ENCODE results near the gene FLYWCH2. TPM values are rescaled to one million over a fixed set of nuclear protein-coding genes. Genes with fewer than 3 reads are reported as not detected.
A peak's percentile ranks its signal among the peaks of the same experiment; 100 is the strongest.

The FLYWCH2 gene
- total and polyA plus RNA-seq, 9 of the 15 experiments (the other 6 are each of a cell fraction or from before 2014, with no cell fraction given): 0.70 to 55.5 (median 7.6) TPM

DNA sequence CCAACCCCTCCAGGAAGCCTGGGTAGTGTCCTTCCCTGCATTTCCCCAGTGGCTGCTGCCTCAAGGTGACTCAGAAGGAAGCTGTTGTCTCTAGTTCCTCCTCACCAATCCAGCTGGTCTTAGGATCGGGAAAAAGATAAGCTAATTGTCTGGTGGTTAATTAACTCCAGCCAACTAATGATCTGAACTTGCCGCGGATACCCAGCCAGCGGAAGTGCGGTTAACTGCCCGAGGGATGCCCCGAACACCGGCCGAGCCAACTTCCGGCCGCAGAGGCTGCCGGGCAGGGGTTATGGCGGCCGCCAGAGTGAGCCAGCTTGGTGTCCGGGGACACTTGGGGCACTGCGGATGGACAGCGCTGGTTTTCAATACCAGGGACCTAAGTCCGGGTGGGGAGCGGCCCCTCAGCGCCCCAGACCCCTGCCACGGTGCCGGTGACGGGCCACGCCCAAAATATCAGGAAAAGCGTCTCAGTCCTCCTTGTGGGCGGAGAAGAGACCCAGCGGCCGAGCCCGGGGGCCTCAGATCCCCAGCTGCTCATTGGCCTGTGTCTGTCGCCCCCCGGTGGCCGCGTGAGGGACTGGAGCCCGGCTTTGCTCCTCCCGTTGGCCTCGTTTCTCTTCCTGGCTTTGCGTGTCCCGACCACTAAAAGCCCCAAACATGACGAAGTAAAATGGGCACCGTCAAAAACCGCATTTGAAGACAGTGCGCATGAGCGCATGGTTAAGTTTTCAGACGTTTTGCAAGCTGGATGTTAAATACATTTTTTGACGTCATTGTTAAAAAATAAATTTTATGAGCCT is 14.8 kb upstream of the FLYWCH2 start (continued):
- TF ChIP-seq, protein P1, sequence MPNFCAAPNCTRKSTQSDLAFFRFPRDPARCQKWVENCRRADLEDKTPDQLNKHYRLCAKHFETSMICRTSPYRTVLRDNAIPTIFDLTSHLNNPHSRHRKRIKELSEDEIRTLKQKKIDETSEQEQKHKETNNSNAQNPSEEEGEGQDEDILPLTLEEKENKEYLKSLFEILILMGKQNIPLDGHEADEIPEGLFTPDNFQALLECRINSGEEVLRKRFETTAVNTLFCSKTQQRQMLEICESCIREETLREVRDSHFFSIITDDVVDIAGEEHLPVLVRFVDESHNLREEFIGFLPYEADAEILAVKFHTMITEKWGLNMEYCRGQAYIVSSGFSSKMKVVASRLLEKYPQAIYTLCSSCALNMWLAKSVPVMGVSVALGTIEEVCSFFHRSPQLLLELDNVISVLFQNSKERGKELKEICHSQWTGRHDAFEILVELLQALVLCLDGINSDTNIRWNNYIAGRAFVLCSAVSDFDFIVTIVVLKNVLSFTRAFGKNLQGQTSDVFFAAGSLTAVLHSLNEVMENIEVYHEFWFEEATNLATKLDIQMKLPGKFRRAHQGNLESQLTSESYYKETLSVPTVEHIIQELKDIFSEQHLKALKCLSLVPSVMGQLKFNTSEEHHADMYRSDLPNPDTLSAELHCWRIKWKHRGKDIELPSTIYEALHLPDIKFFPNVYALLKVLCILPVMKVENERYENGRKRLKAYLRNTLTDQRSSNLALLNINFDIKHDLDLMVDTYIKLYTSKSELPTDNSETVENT (CRISPR knock-in tag; IDR thresholded peaks at IDR 0.05): peak; percentile 76; the same call in 1 of the 2 replicates
- TF ChIP-seq NFE2 (IDR thresholded peaks at IDR 0.05; ENCODE audit: low read depth) (peak; percentile 58), BMI1 (IDR thresholded peaks at IDR 0.05; ENCODE audit: low read length) (no peak), ZNF134 (CRISPR knock-in tag; conservative IDR thresholded peaks at IDR 0.05) (peak; percentile 65; the same call in 1 of the 2 replicates), CC2D1A (IDR thresholded peaks at IDR 0.05) (peak; percentile 87), DPF2 (IDR thresholded peaks at IDR 0.05) (no peak; the same call in 1 of the 2 replicates), ZNF316 (IDR thresholded peaks at IDR 0.05) (peak; percentile 31; the same call in 1 of the 2 replicates), GTF2F1 (IDR thresholded peaks at IDR 0.05; ENCODE audit: low read depth, low read length) (no peak), NCOA4 (IDR thresholded peaks at IDR 0.05; ENCODE audit: partially characterized antibody) (no peak), SETDB1 (IDR thresholded peaks at IDR 0.05; ENCODE audit: low read length) (no peak), POLR2H (tag; IDR thresholded peaks at IDR 0.05; ENCODE audit: low read depth) (peak; percentile 75), ZBTB17 (CRISPR knock-in tag; IDR thresholded peaks at IDR 0.05) (peak; percentile 68; the same call in 1 of the 2 replicates), SMC3 (conservative IDR thresholded peaks at IDR 0.05; ENCODE audit: insufficient read depth, low read depth, low read length) (peak; percentile 81), KDM5B (IDR thresholded peaks at IDR 0.05; ENCODE audit: insufficient replicate concordance, low read depth, low read length) (peak; percentile 82), RBBP5 (IDR thresholded peaks at IDR 0.05; ENCODE audit: borderline replicate concordance, insufficient read depth, low read length, poor library complexity, severe bottlenecking) (peak; percentile 68)
- TF ChIP-seq, protein P2, sequence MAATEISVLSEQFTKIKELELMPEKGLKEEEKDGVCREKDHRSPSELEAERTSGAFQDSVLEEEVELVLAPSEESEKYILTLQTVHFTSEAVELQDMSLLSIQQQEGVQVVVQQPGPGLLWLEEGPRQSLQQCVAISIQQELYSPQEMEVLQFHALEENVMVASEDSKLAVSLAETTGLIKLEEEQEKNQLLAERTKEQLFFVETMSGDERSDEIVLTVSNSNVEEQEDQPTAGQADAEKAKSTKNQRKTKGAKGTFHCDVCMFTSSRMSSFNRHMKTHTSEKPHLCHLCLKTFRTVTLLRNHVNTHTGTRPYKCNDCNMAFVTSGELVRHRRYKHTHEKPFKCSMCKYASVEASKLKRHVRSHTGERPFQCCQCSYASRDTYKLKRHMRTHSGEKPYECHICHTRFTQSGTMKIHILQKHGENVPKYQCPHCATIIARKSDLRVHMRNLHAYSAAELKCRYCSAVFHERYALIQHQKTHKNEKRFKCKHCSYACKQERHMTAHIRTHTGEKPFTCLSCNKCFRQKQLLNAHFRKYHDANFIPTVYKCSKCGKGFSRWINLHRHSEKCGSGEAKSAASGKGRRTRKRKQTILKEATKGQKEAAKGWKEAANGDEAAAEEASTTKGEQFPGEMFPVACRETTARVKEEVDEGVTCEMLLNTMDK (IDR thresholded peaks at IDR 0.05; ENCODE audit: borderline replicate concordance, insufficient read depth, low read depth, low read length, poor library complexity, severe bottlenecking): peak; percentile 88
- TF ChIP-seq, protein P3, sequence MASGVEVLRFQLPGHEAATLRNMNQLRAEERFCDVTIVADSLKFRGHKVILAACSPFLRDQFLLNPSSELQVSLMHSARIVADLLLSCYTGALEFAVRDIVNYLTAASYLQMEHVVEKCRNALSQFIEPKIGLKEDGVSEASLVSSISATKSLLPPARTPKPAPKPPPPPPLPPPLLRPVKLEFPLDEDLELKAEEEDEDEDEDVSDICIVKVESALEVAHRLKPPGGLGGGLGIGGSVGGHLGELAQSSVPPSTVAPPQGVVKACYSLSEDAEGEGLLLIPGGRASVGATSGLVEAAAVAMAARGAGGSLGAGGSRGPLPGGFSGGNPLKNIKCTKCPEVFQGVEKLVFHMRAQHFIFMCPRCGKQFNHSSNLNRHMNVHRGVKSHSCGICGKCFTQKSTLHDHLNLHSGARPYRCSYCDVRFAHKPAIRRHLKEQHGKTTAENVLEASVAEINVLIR (CRISPR knock-in tag; IDR thresholded peaks at IDR 0.05): peak; percentile 44; the same call in 1 of the 2 replicates
- TF ChIP-seq, protein P4, sequence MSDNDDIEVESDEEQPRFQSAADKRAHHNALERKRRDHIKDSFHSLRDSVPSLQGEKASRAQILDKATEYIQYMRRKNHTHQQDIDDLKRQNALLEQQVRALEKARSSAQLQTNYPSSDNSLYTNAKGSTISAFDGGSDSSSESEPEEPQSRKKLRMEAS (CRISPR knock-in tag; IDR thresholded peaks at IDR 0.05): peak; percentile 72; the same call in 1 of the 2 replicates
- TF ChIP-seq, protein P5, sequence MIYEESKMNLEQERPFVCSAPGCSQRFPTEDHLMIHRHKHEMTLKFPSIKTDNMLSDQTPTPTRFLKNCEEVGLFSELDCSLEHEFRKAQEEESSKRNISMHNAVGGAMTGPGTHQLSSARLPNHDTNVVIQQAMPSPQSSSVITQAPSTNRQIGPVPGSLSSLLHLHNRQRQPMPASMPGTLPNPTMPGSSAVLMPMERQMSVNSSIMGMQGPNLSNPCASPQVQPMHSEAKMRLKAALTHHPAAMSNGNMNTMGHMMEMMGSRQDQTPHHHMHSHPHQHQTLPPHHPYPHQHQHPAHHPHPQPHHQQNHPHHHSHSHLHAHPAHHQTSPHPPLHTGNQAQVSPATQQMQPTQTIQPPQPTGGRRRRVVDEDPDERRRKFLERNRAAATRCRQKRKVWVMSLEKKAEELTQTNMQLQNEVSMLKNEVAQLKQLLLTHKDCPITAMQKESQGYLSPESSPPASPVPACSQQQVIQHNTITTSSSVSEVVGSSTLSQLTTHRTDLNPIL (CRISPR knock-in tag; IDR thresholded peaks at IDR 0.05): 0 out of 2 replicates have a peak, but pooled peaks have one; percentile 60
